GM18511 (cell line): ENCODE results near the gene SLX9.
"Not testable (repeated sequence)": the region's sequence is repeated elsewhere in the genome, so short reads cannot be mapped to it uniquely, and the experiment has no call there.

Experiments
- ATAC-seq: cut with Tn5 transposase; IDR thresholded peaks from one replicate; pipeline ENCODE4 v1.9.1; 2021; ENCODE audit warnings: mild to moderate bottlenecking, moderate library complexity; ENCODE audit not compliant: unreplicated experiment

Gene SLX9

DNA sequence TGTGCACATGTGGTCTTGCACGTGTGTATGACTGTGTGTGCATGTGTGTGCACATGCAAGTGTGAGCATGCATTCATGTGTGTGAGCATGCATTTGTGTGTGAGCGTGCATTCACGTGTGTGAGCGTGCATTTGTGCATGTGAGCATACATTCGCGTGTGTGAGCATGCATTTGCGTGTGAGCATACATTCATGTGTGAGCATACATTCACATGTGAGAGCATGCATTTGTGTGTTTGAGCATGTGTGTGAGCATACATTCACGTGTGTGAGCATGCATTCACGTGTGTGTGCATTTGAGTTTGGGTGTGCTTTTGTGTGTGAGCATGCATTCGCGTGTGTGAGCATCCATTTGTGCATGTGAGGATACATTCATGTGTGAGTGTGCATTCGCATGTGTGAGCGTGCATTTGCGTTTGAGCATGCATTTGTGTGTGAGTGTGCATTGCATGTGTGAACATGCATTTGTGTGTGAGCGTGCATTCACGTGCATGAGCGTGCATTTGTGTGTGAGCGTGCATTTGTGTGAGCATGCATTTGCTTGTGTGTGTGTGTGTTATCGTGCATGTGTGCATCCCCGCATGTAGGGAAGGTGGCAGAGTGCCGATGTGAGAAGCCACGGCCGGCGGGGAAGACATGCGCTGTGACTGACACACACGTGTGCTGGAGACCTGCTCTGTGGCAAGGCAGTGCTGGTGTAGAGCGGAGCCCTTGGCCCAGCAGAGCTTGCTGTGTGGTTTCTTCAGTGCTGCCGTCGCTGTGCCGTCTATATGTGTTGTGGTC is 37.4 kb upstream of the SLX9 start:
- no peak for ATAC-seq

DNA sequence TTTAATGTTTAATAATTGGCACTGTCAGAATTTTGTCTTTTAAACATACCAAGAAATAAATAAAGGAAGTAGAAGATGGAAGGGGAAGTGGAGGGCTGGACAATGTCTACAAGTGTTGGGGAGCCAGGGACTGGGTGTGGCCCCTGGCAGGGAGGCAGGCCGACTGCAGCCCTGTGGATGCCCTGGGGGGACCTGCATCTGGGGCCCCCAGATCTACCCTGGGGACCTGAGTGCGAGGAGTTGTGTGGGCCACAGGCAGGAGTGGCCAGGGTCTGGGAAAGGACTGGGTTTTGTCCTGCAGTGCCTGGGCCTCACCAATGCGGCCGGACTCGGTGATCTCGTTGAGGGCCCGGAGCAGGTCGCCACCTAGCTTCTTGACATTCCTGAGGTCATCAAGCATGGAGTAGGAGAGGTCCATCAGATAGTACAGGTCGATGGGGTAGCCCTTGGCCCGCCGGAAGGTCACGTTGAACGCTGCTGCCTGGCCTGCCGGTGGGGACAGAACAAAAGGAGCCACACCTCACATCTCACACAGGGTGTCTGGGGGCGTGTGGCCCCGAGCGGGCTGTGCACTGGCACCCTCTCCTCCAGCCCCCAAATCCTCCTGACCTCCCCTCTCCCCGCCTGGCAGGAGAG is 36.7 kb upstream of the SLX9 start:
- ATAC-seq, result no peak

GRCh38 chr21:44903689-44904088 is 36.1 kb upstream of the SLX9 start:
- no peak for ATAC-seq

DNA sequence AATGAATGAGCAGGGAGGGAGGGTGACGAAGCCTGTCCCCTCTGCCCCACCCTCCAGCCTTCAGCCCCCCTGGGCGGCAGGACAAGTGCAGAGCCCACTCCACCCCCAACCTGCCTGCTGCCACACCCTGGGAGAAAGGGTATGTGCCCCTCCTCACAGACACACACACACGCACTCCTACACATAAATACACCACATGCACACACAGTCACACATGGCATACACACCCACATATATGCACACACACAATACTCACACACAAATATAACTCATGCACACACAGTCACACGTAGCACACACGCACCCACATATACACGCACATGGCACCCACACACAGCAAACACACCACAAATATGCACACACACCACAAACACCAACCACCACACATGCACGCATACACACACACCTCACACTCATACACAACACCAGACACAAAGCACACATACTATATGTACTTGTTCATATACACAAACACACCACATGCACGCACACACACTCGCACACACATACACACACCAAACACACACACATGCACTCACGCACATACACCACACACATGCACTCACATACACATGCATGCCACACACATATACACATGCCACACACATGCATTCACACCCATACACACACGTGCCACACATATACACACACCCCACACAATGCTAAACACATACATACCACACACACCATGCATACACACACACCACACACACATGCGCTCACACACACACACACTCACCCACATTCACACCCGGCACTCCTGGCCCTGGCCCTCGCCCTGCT is 35.5 kb upstream of the SLX9 start:
- no peak for ATAC-seq

DNA sequence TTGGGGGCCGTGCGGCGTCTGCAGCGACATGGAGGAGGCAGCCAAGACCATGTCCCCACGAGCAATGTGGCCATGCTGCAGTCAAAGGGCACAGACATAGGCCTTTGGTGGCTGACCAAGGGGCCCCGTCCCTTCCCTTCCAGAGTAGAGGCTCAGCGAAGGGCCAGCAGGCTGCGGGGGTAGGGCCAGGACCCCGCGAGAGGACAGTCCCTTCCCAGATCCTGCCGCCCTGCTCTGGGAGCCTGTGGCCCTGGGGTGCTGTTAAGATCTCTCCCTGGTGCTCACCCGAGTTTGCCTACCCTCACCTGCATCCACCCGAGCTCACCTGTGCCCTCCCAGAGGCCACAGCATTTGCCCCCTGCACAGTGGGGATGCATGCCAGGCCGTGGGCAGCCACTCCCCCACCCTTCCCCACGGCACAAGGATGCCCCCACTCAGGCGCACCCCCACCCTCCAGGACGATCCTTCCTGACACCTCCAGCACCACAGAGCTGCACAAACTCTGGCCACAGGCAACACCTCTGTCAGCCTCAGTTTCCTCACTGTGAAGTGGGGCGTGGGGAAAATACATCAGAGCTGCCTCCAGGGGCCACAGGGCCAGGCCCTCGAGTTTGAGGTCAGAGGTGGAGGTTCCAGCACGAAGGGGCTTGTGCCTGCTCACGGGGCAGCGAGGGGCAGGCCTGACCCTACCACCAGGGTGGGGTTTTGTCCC is 34.7 kb upstream of the SLX9 start:
- ATAC-seq, result no peak

DNA sequence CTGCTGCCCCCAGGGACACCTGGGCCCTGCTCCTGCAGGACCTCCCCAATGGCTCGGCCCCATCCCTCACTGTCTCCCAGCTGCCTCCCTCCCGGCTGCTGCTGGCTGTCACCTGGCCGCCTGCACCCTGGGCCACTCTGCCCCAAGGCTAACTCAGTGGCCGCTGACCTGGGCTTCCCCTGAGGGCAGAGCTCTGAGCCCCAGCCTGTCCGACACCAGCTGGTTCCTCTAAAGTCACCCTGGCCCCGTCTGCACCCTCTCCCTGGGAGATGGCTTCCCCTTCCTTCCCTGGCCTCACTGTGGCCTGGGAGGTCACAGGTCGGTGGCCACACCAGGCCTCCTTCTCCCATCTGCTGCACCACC is 34.1 kb upstream of the SLX9 start:
- ATAC-seq, result no peak

DNA sequence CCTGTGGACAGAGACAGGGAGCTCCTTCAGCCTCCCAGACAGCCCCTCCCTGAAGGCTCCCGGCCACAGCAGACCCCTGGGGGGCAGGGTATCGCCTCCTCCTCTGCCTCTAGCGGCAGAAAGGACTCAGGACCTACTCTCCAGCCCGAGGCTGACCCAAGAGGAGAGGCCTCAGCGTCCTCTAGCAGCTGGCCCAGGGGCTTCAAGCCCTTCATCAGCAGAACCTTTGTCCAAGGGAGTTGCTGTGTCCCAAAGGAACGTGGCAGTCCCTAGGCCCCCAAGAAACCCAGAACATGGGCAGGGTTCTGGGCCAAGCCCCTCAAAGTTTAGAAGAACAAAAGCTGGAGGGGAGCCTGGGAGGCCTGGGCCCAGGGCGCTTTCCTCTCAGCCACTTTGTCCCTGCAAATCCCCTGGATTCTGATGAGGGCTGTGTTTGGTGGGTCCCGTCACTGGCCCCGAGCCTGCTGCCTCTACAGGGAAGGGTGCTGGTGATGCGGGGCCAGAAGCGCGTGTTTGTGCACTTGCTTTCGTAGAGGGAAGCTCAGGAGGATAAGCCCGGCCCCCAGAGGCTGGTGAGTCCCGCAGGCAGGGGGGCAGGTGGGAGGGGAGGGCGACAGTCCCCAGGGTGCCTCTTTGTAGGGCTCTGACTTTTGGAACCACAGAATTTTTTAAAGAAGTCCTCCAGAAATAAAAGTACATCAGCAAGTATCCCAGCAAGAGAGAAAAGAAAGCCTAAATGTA is 32.4 kb upstream of the SLX9 start:
- no peak for ATAC-seq

- ATAC-seq, result no peak
Measured at GRCh38 chr21:44907966-44908895, 31.6 kb upstream of the SLX9 start.

GRCh38 chr21:44908908-44909307 is 30.9 kb upstream of the SLX9 start:
- ATAC-seq, result no peak

- no peak for ATAC-seq
Measured at GRCh38 chr21:44909719-44910118, 30.1 kb upstream of the SLX9 start.

DNA sequence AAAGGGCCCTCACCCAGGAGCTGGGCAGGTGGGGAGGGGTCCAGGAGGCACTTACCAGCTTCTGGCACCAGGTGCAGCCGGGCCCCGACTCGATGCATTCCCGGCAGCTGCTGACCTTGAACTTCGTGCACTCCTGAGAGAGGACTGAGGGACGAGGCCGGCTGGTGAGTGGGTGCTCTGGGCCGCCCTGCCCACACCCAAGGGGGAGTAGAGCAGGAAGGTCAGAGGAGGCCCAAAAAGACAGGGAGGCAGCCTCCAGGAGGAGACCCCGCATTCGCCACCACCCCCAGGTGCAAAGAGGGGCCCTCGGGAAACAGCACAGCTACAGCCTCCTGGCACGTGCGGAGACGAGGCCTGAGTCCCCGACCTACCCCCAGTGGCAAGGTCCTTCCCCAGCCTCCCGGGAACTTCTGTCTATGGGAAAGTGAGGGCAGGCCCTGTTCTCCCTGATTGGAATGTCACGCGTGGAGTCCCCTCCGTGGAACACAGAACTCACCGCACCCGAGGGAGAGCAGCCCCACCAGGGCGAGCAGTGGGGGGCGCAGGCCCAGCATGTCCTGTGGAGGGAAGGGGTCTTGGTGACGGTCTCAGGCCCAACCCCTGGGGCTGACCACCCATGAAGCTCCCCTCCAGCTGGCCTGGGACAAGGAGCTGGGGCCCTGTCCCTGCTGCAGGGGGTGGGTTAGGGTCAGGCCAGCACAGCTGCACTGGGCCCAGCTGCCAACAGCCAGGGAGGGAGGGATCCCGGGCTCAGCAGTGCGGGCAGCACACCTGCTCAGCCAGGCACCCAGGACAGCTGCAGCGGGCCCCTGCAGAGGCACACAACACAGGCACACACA is 29.4 kb upstream of the SLX9 start:
- ATAC-seq, result no peak

- ATAC-seq, result no peak
Measured at GRCh38 chr21:44911068-44911383, 28.8 kb upstream of the SLX9 start.

- ATAC-seq, result no peak
Measured at GRCh38 chr21:44911384-44912157, 28.3 kb upstream of the SLX9 start.

DNA sequence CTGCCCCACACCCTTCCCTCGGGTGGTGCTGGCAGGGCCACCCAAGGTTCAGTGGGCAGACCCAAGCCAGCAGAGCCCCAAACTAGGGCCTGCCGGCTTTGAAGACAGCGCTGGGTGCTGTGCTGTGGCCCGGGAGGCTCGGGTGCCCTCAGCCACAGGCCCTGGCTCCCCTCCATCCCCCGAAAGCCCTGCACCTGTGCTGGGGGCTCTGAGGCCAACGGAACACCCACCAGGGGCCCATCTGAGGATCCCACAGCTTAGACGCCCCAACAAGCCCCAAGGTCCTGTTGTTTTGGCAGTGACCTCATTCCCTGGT is 27.7 kb upstream of the SLX9 start:
- ATAC-seq, result no peak

DNA sequence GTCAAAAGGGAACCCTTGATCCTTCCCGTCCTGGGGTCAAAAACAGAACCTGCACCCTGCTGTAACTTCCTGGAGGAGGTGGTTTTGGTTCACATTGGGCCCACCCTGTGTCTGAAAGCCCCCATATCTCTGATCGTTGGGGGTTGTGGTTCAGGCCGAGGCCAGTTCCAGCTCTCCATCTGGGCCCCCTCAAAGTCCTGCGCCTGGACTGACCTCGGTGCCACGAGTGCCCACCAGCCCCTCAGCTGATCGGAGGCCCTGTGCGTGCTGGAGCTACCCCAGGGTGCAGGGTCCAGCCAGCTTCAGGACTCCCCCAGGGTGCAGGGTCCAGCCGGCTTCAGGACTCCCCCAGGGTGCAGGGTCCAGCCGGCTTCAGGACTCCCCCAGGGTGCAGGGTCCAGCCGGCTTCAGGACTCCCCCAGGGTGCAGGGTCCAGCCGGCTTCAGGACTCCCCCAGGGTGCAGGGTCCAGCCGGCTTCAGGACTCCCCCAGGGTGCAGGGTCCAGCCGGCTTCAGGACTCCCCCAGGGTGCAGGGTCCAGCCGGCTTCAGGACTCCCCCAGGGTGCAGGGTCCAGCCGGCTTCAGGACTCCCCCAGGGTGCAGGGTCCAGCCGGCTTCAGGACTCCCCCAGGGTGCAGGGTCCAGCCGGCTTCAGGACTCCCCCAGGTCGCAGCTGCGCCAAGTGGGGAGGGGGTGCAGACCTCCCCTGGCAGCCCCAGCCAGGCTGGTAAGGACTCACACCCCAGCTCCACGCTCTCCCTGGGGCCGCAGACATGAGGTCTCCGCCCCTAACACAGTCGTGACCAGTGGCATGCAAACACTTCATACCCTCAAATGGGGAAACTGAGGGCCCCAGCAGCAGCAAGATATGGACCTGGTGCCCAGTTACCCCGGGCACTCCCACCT is 27.1 kb upstream of the SLX9 start:
- ATAC-seq, result not testable (repeated sequence)

GRCh38 chr21:44913425-44914175 is 26.2 kb upstream of the SLX9 start:
- ATAC-seq, result no peak
